PC-9 (cell line): ENCODE measurements around the gene TOMM22. TPM values are rescaled to one million over a fixed set of nuclear protein-coding genes. Genes with fewer than 3 reads are reported as not detected.

Experiments used
- BruUV-seq: library from RNA; stranded (reverse); fragments of 400-500 nt; replicated peaks from 2 replicates; lab custom pipeline; 2021; lab: Mats Ljungman, UMichigan
- CTCF ChIA-PET: fragments of 300-600 bp; sonication (Branson Sonifier 250); formaldehyde crosslinking; loops from one replicate; lab custom pipeline; 2022; ENCODE audit warnings: antibody characterized with exemption; lab: Charles Lee
- POLR2A ChIA-PET: fragments of 300-600 bp; sonication (Branson Sonifier 250); formaldehyde crosslinking; loops from one replicate; lab custom pipeline; 2022; ENCODE audit warnings: antibody characterized with exemption; ENCODE audit not compliant: unreplicated experiment; lab: Charles Lee
- DNase-seq, 2 experiments: peaks; one replicate each; pipeline versions ENCODE4 v3.0.0 to v3.0.0-alpha.2; 2015 to 2022; ENCODE audit warnings: mixed read lengths in 1 of 2
- H2AFZ ChIP-seq: fragments of 200-600 bp; sonication (generic); 2 replicates; pipeline ENCODE4 v1.8.1; 2017; ENCODE audit warnings: antibody characterized with exemption
- H3F3A ChIP-seq: fragments of 200-600 bp; sonication (generic); 2 replicates; pipeline ENCODE4 v1.8.1; 2017; ENCODE audit warnings: antibody characterized with exemption, mild to moderate bottlenecking, low read depth; ENCODE audit not compliant: insufficient read depth
- H3K27ac ChIP-seq: fragments of 200-600 bp; sonication (generic); 2 replicates; pipeline ENCODE4 v1.6.1; 2016; ENCODE audit warnings: mixed run types
- H3K27me3 ChIP-seq: fragments of 200-600 bp; sonication (generic); 2 replicates; pipeline ENCODE4 v1.6.1; 2016; ENCODE audit warnings: low read depth, mixed run types; ENCODE audit not compliant: insufficient read depth
- H3K36me3 ChIP-seq: fragments of 200-600 bp; sonication (generic); 2 replicates; pipeline ENCODE4 v1.6.1; 2016; ENCODE audit warnings: low read depth, mixed run types
- H3K4me1 ChIP-seq: fragments of 200-600 bp; sonication (generic); replicated peaks from 2 replicates; pipeline ENCODE4 v1.6.1; 2016; ENCODE audit warnings: mixed run types; ENCODE audit not compliant: insufficient read depth
- H3K4me2 ChIP-seq: fragments of 200-600 bp; sonication (generic); 2 replicates; pipeline ENCODE4 v1.6.1; 2017; ENCODE audit warnings: mixed run types
- H3K4me3 ChIP-seq: fragments of 200-600 bp; sonication (generic); 2 replicates; pipeline ENCODE4 v1.6.1; 2016; ENCODE audit warnings: mixed run types
- H3K79me2 ChIP-seq: fragments of 200-600 bp; sonication (generic); 2 replicates; pipeline ENCODE4 v1.6.1; 2017; ENCODE audit warnings: low read depth, mixed run types
- H3K9me2 ChIP-seq: fragments of 200-600 bp; sonication (generic); 2 replicates; pipeline ENCODE4 v1.8.1; 2017; ENCODE audit warnings: mild to moderate bottlenecking; ENCODE audit not compliant: insufficient read depth
- H3K9me3 ChIP-seq: fragments of 200-600 bp; sonication (generic); 2 replicates; pipeline ENCODE4 v1.8.1; 2016; ENCODE audit warnings: low read depth; ENCODE audit not compliant: insufficient read depth
- H4K20me1 ChIP-seq: fragments of 200-600 bp; sonication (generic); 2 replicates; pipeline ENCODE4 v1.8.1; 2017; ENCODE audit not compliant: insufficient read depth
- CTCF ChIP-seq: fragments of 200-600 bp; sonication (generic); conservative IDR thresholded peaks from 2 replicates; pipeline ENCODE4 v1.6.1; 2017; ENCODE audit warnings: mixed run types, antibody characterized with exemption, mild to moderate bottlenecking, moderate library complexity
- EZH2 ChIP-seq: fragments of 200-600 bp; sonication (generic); IDR thresholded peaks from 2 replicates; pipeline ENCODE4 v1.8.0; 2017; ENCODE audit warnings: antibody characterized with exemption, low read depth
- intact Hi-C: fragments of 100-400 bp; cut with micrococcal nuclease; formaldehyde crosslinking; loops from one replicate; pipeline ENCODE4 v1.10.0; 2022; ENCODE audit not compliant: unreplicated experiment
- total RNA-seq: library from RNA; stranded (reverse); gene quantifications from 2 replicates; pipeline ENCODE4 v1.2.3, GENCODE V29; 2021

TOMM22 gene
- total RNA-seq, 1 experiment from 2014 or later: 120 TPM

- H3K4me3 ChIP-seq: peak overlapping the region; percentile 98
- H3K79me2 ChIP-seq: peaks cover 54% of the 10 kb centered on the region
- H4K20me1 ChIP-seq: peaks cover 22% of the 10 kb centered on the region
- CTCF ChIA-PET: interaction anchor here (0.8 to 2.1 kb wide), 3 partner anchors 19 to 25 kb away, joined by 3 to 7 read pairs (median 3); partner anchors contain the start of gene TOMM22
- peak overlapping the region; percentile 88 for H3K27ac ChIP-seq
- H2AFZ ChIP-seq: peak overlapping the region; percentile 69
- peaks cover 24% of the 10 kb centered on the region for H3K36me3 ChIP-seq
- H3K9me2 ChIP-seq: no peaks in the 10 kb centered on the region
- peak overlapping the region; percentile 85 for H3K4me2 ChIP-seq
- intact Hi-C loops: loop anchor here (10.0 kb wide), 2 partner anchors 202 to 392 kb away; partner anchors contain the start of genes CSNK1E and DDX17
- TF ChIP-seq CTCF (no peak), EZH2 (no peak)
- no peaks in the 10 kb centered on the region for H3K27me3 ChIP-seq
- H3K9me3 ChIP-seq: no peaks in the 10 kb centered on the region
- BruUV-seq: no TSS peak
- no peak for DNase-seq
- H3F3A ChIP-seq: peaks cover 48% of the 10 kb centered on the region
- POLR2A ChIA-PET: interaction anchor here (0.5 to 1.0 kb wide), 11 partner anchors 9 to 1641 kb away, joined by 3 to 22 read pairs (median 5); partner anchors contain the start of gene MIEF1
- peaks cover 54% of the 10 kb centered on the region for H3K4me1 ChIP-seq
These were observed 24.5 kb downstream of the TOMM22 start for GRCh38 chr22:38706101-38706900.

- ChIA-PET POLR2A (interaction anchor here (0.6 to 0.9 kb wide), 4 partner anchors 10 to 133 kb away, joined by 3 to 5 read pairs (median 5); no protein-coding TSS in a partner anchor), CTCF (interaction anchor here (0.8 to 2.1 kb wide), 2 partner anchors 18 to 25 kb away, joined by 3 to 7 read pairs; partner anchors contain the start of gene TOMM22)
- Histone ChIP-seq H3F3A (peaks cover 43% of the 10 kb centered on the region), H3K36me3 (peaks cover 29% of the 10 kb centered on the region), H3K9me2 (no peaks in the 10 kb centered on the region), H3K9me3 (no peaks in the 10 kb centered on the region), H3K79me2 (peaks cover 60% of the 10 kb centered on the region), H3K27ac (peak overlapping the region; percentile 88), H3K4me3 (peak overlapping the region; percentile 98), H3K4me1 (peaks cover 51% of the 10 kb centered on the region), H3K4me2 (peak overlapping the region; percentile 85), H2AFZ (peak overlapping the region; percentile 69; the same call in 1 of the 2 replicates), H3K27me3 (no peaks in the 10 kb centered on the region), H4K20me1 (peaks cover 26% of the 10 kb centered on the region)
- BruUV-seq: TSS peak; percentile 40
- intact Hi-C loops: loop anchor here (10.0 kb wide), 2 partner anchors 202 to 392 kb away; partner anchors contain the start of genes CSNK1E and DDX17
- DNase-seq: no peak
- no peak for TF ChIP-seq CTCF
- TF ChIP-seq EZH2: no peak
These were observed 25.1 kb downstream of the TOMM22 start for GRCh38 chr22:38706901-38707195.

GRCh38 chr22:38707346-38707745 lies 25.6 kb downstream of the TOMM22 start:
- intact Hi-C loops: loop anchor here (10.0 kb wide), 2 partner anchors 203 to 393 kb away; partner anchors contain the start of genes CSNK1E and DDX17

More at GRCh38 chr22:38707346-38707745, 25.6 kb downstream of the TOMM22 start:
- peak overlapping the region; percentile 88 for H3K27ac ChIP-seq
- peaks cover 41% of the 10 kb centered on the region for H3F3A ChIP-seq
- peaks cover 50% of the 10 kb centered on the region for H3K4me1 ChIP-seq
- H3K4me2 ChIP-seq: peak overlapping the region; percentile 85
- H2AFZ ChIP-seq: no peak overlapping the region
- no peaks in the 10 kb centered on the region for H3K9me2 ChIP-seq
- TSS peak; percentile 26 for BruUV-seq
- CTCF ChIA-PET: interaction anchor here (0.7 to 2.1 kb wide), 4 partner anchors 11 to 59 kb away, joined by 3 to 7 read pairs (median 4); partner anchors contain the start of gene TOMM22
- POLR2A ChIA-PET: interaction anchor here (0.6 to 0.9 kb wide), 6 partner anchors 10 to 1656 kb away, joined by 3 to 5 read pairs (median 4); partner anchors contain the start of genes KCTD17 and TOMM22
- no peaks in the 10 kb centered on the region for H3K27me3 ChIP-seq
- peaks cover 31% of the 10 kb centered on the region for H4K20me1 ChIP-seq
- TF ChIP-seq EZH2 (no peak), CTCF (no peak)
- H3K79me2 ChIP-seq: peaks cover 65% of the 10 kb centered on the region
- H3K36me3 ChIP-seq: peaks cover 34% of the 10 kb centered on the region
- no peaks in the 10 kb centered on the region for H3K9me3 ChIP-seq
- H3K4me3 ChIP-seq: peak overlapping the region; percentile 98
- peak in 1 of 2 experiments; percentile 97 for DNase-seq
